Lung (tissue), 12 donors: Measurements from ENCODE around the gene AQP1. TPM values are rescaled to one million over a fixed set of nuclear protein-coding genes. Genes with fewer than 3 reads are reported as not detected.

Experiments
- ATAC-seq: fragments of 200-7000 bp; cut with Tn5 transposase; one replicate; pipeline ENCODE4 v1.9.1; 2020; ENCODE audit warnings: moderate number of reproducible peaks; ENCODE audit not compliant: insufficient read depth, low FRiP score
- DNase-seq, 3 donors: peaks; one replicate each; pipeline ENCODE4 v3.0.0-alpha.2; 2013 to 2017
- H3K27ac ChIP-seq, 2 donors: one replicate each; pipeline ENCODE4 v1.5.1; 2013; ENCODE audit warnings: mild to moderate bottlenecking in 2 of 2, moderate library complexity in 2 of 2, control low read depth in 1 of 2, inconsistent platforms in 1 of 2, low read depth in 1 of 2, low read length in 1 of 2
- H3K27me3 ChIP-seq, 3 donors: one replicate each; pipeline ENCODE4 v1.5.1; 2013; ENCODE audit warnings: low read length in 2 of 3; ENCODE audit not compliant: control insufficient read depth in 3 of 3, insufficient read depth in 3 of 3
- H3K36me3 ChIP-seq, 4 donors: one replicate each; pipeline ENCODE4 v1.5.1; 2013; ENCODE audit warnings: low read length in 4 of 4, mild to moderate bottlenecking in 1 of 4, moderate library complexity in 1 of 4; ENCODE audit not compliant: control insufficient read depth in 4 of 4, insufficient read depth in 4 of 4
- H3K4me1 ChIP-seq, 5 donors: one replicate each; pipeline ENCODE4 v1.5.1; 2013; ENCODE audit warnings: low read length in 5 of 5, mild to moderate bottlenecking in 2 of 5, moderate library complexity in 1 of 5; ENCODE audit not compliant: control insufficient read depth in 5 of 5, insufficient read depth in 5 of 5
- H3K4me3 ChIP-seq: one replicate; pipeline ENCODE4 v1.5.1; 2013; ENCODE audit warnings: mild to moderate bottlenecking, control low read depth, moderate library complexity
- H3K9ac ChIP-seq, 2 donors: one replicate each; pipeline ENCODE4 v1.5.1; 2013; ENCODE audit warnings: low read length in 2 of 2, control low read depth in 1 of 2; ENCODE audit not compliant: insufficient read depth in 1 of 2
- H3K9me3 ChIP-seq, 4 donors: one replicate each; pipeline ENCODE4 v1.5.1; 2013; ENCODE audit warnings: low read length in 3 of 4, mild to moderate bottlenecking in 1 of 4, moderate library complexity in 1 of 4; ENCODE audit not compliant: control insufficient read depth in 4 of 4, insufficient read depth in 3 of 4
- WGBS, 2 donors: extraction: QIAGEN DNeasy Blood & Tissue Kit; methylation state at CpG; one replicate each; pipeline ENCODE4 v1.1.7; 2013; 5-methylcytosine and 5-hydroxymethylcytosine counted together
- polyA plus RNA-seq, 2 donors: library from polyadenylated mRNA; stranded (reverse); fragments of 200-250 nt; gene quantifications; one replicate each; pipeline ENCODE4 v1.2.1, GENCODE V29; 2013
- total RNA-seq, 2 donors: library from RNA; depleted of rRNA in 1 of 2; stranded (reverse); fragments of >200 nt in 1 of 2; gene quantifications; one replicate each; pipeline ENCODE4 v1.2.1, GENCODE V29; 2014 to 2021
- TF ChIP-seq, protein P1 (sequence below): IDR thresholded peaks from 2 replicates; pipeline ENCODE4 v1.5.1; 2012; ENCODE audit warnings: mild to moderate bottlenecking; ENCODE audit errors: control extremely low read depth, extremely low read depth
- donor health status: control.
- donor health status: control.
- donor health status: Bipolar disorder and iron deficiency.
- donor health status: healthy.
- donor health status: DM: yes; HTN: yes; CAD: no.

AQP1 gene
- total and polyA plus RNA-seq, 4 donors = 267 to 655 (median 428) TPM

DNA sequence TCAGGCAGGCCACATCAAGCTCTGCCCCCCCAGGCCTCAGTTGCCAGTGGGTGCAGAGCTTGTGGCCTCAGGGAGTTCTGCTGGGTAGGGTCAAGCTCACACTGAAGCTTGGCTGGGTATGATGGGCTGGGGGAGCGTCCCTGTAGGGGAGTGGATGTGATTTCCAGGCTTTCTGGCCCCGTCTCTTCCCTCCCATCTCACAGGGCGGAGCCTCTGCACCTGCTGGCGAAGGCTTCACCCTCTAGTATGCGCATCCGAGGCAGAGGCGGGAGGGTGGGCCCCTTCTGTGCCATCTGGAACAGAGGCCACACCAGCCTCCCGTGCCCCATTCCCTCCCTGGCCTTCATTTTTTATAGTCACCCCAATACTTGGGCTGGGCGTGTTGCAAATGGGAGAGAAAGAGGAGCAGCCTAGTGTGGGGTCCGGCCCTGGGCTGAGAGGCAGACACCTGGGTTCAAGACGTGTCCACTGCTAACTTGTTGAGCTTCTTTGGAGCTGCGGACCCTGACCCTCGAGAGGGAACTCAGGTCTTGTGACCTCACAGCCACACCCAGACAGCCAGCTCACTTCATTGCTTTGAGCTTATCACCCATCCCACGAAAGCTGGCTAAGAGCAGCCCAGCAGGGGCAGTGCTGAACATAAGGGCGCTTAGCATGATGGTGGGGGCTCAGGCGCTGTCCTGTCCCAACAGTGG is 2.3 kb downstream of the AQP1 start:
- 62 to 80% methylated on average over 16 of the region's 16 CpGs for whole genome bisulfite sequencing, 2 donors
- Histone ChIP-seq H3K27ac (peak overlapping the region; percentile 26 to 65), H3K4me3 (peak overlapping the region; percentile 48), H3K4me1 (peaks cover 3 to 46% (median 21%) of the 10 kb centered on the region in 5 donors), H3K27me3 (no peaks in the 10 kb centered on the region), H3K36me3 (peaks cover 0 to 3% (median 0%) of the 10 kb centered on the region in 4 donors), H3K9me3 (no peaks in the 10 kb centered on the region), H3K9ac (no peak overlapping the region)
- ATAC-seq (no peak), DNase-seq (no peak)
- TF ChIP-seq, protein P1, sequence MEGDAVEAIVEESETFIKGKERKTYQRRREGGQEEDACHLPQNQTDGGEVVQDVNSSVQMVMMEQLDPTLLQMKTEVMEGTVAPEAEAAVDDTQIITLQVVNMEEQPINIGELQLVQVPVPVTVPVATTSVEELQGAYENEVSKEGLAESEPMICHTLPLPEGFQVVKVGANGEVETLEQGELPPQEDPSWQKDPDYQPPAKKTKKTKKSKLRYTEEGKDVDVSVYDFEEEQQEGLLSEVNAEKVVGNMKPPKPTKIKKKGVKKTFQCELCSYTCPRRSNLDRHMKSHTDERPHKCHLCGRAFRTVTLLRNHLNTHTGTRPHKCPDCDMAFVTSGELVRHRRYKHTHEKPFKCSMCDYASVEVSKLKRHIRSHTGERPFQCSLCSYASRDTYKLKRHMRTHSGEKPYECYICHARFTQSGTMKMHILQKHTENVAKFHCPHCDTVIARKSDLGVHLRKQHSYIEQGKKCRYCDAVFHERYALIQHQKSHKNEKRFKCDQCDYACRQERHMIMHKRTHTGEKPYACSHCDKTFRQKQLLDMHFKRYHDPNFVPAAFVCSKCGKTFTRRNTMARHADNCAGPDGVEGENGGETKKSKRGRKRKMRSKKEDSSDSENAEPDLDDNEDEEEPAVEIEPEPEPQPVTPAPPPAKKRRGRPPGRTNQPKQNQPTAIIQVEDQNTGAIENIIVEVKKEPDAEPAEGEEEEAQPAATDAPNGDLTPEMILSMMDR = no peak

DNA sequence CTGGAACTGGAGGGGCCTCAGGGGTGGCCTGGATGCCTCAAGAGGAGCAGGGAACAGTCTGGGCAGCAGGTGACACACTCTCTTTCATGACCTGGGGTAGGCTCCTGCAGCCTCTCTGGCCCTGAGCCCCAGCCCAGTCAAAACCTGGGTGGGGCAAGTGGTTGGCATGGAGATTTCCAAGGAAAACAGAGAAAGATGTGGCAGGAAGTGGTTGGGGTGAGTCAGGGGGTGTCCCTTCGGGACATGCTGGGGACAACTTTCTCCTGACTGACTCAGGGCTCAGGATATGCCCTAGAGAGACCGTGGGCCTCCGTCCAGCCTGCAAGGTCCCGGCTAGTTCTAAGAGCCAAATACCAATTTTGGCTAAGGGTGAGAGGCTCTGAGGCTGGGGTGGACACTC is 2.9 kb downstream of the AQP1 start:
- Histone ChIP-seq H3K27ac (peak overlapping the region; percentile 26 to 65), H3K9ac (no peak overlapping the region), H3K4me1 (peaks cover 3 to 46% (median 21%) of the 10 kb centered on the region in 5 donors), H3K36me3 (peaks cover 0 to 3% (median 0%) of the 10 kb centered on the region in 4 donors), H3K9me3 (no peaks in the 10 kb centered on the region), H3K27me3 (no peaks in the 10 kb centered on the region), H3K4me3 (peak overlapping the region; percentile 48)
- ATAC-seq (peak; percentile 20), DNase-seq (no peak)
- TF ChIP-seq, protein P1 = no peak
- 44 to 59% methylated on average over 4 of the region's 4 CpGs for WGBS, 2 donors

DNA sequence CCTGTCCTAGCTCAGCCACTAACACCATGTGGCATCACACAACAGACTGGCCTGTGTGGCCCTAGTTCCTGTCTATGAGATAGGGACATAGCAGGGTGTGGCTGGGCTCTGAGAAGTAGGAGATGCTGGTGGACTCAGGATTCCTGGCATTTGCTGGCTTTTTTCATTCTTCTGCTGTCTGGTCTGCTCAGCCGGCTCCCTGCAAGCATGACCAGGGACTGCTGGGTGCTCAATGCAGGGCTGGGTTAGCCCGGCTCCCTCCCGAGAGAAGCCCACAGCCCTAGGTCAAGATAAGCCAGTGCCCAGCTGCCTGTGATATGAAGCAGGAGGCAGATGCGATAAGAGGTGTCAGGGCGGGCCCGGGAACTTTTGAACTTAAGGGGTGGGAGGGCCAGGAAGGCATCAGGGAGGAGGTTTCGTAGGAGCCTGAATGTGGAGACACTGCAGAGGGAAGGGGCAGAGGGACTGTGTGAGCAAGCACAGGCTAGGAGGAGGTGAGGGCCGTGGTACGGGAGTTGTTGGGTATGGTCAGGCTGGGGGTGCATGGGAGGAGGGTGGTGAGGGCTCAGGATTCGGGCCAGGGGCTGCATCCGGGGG is 3.5 kb downstream of the AQP1 start:
- no peaks in the 10 kb centered on the region for H3K27me3 ChIP-seq
- peak overlapping the region; percentile 26 to 42 for H3K27ac ChIP-seq
- H3K4me3 ChIP-seq = peak overlapping the region; percentile 48
- H3K4me1 ChIP-seq = peaks cover 3 to 45% (median 22%) of the 10 kb centered on the region in 5 donors
- no peak overlapping the region for H3K9ac ChIP-seq
- WGBS, 2 donors = 53 to 72% methylated on average over 11 of the region's 11 CpGs
- DNase-seq = no peak
- no peak for ATAC-seq
- no peaks in the 10 kb centered on the region for H3K9me3 ChIP-seq
- TF ChIP-seq, protein P1 = no peak
- peaks cover 0 to 3% (median 0%) of the 10 kb centered on the region in 4 donors for H3K36me3 ChIP-seq
